Spinal cord (tissue), 10 donors: ENCODE measurements around the gene EID3. TPM values are rescaled to one million over a fixed set of nuclear protein-coding genes. Genes with fewer than 3 reads are reported as not detected.

Experiments
- DNase-seq, 6 donors: peaks; one replicate each; pipeline versions ENCODE4 v3.0.0 to v3.0.0-alpha.2; 2013 to 2015; ENCODE audit warnings: low spot score in 6 of 6, low read depth in 4 of 6
- H3K27ac ChIP-seq: one replicate; pipeline ENCODE4 v1.5.1; 2013; ENCODE audit warnings: low read depth, low read length, control low read depth
- H3K27me3 ChIP-seq: one replicate; pipeline ENCODE4 v1.6.1; 2013; ENCODE audit warnings: low read length; ENCODE audit not compliant: control insufficient read depth, insufficient read depth
- H3K36me3 ChIP-seq: one replicate; pipeline ENCODE4 v1.6.1; 2013; ENCODE audit warnings: low read length; ENCODE audit not compliant: control insufficient read depth, insufficient read depth
- H3K4me1 ChIP-seq: one replicate; pipeline ENCODE4 v1.6.1; 2013; ENCODE audit warnings: low read length; ENCODE audit not compliant: control insufficient read depth, insufficient read depth
- H3K4me3 ChIP-seq: one replicate; pipeline ENCODE4 v1.5.1; 2013; ENCODE audit warnings: low read depth, low read length, control low read depth
- H3K9me3 ChIP-seq: one replicate; pipeline ENCODE4 v1.6.1; 2013; ENCODE audit warnings: low read length; ENCODE audit not compliant: control insufficient read depth, insufficient read depth
- WGBS: methylation state at CpG from one replicate; pipeline ENCODE4 v1.1.5; 2013; ENCODE audit warnings: missing lambda C conversion rate; ENCODE audit not compliant: insufficient coverage; 5-methylcytosine and 5-hydroxymethylcytosine counted together
- polyA plus RNA-seq, 2 donors: library from polyadenylated mRNA; unstranded; fragments of 120-200 nt; gene quantifications; one replicate each; pipeline ENCODE4 v1.2.1, GENCODE V29; 2013; ENCODE audit not compliant: insufficient read length in 2 of 2
- total RNA-seq, 2 donors: library from RNA; depleted of rRNA in 1 of 2; stranded (reverse); fragments of 120-200 nt in 1 of 2; fragments of >200 nt in 1 of 2; gene quantifications; one replicate each; pipeline versions ENCODE4 v1.2.3 to v1.2.4, GENCODE V29; 2013 to 2014
- donor health status: healthy.

The EID3 gene
- total and polyA plus RNA-seq, 4 donors = 4.3 to 6.5 (median 5.0) TPM

DNA sequence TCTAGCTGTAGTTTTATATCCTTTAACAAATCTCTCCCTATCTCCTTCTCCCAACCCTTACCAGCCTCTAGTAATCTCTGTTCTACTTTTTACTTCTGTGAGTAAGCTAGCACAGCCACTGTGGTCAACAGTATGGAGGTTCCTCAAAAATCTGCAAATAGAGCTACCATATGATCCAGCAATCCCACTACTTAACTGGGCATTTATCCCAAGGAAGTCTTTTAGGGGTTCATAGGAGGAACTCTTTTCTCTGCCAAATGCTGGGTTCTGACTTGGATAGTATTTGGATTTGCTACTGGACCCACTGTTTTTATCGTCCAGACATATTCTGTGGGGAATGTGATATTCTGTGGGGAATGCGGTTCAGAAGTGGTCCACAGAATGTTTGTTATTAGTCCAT, 41.1 kb downstream of the EID3 start:
- no peak for DNase-seq
- WGBS = 100% methylated on average over 1 of the region's 2 CpGs
- Histone ChIP-seq H3K4me3 (no peak overlapping the region), H3K9me3 (no peaks in the 10 kb centered on the region), H3K4me1 (peaks cover 11% of the 10 kb centered on the region), H3K27ac (no peak overlapping the region), H3K27me3 (no peaks in the 10 kb centered on the region), H3K36me3 (peaks cover 12% of the 10 kb centered on the region)

DNA sequence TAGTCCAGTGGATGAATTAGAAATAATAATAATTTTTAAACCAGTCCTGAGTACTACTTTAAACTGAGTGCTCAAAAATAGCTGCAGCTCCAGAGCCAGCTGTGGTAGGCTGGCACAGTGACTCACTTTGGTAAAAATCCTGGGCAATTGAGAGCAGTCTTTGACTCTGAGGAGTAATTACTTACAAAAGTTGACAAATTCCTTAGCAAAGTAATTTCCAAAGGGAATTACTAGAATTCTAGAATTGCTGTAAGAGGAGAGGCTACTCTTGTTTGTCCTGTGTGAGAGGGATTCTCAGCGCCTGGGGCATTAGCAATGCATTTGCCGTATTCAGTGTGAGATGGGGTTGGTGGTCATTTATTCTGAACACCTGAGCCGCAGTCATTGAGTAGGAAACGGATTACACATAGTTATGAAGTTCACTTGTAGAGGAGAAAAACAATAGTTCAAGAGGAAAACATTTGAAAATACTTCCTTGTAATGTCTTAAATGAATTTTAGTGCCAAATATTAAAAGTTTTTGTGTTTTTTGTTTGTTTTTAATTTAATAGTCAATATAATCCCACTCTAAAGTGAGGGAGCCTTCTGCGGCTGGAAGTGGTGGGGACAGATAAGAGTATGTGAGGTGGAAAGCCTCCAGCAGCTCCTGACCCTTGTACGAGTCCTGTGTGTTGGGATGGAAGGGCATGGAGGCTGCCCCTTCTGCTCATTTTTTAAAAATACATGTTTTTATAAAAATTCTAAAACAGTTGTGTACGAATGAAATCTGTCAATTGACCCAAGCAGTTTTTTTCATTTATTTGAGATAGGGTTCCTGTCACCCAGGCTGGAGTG, 41.9 kb downstream of the EID3 start:
- Histone ChIP-seq H3K27me3 (no peaks in the 10 kb centered on the region), H3K27ac (no peak overlapping the region), H3K4me3 (no peak overlapping the region), H3K4me1 (peaks cover 11% of the 10 kb centered on the region), H3K36me3 (peaks cover 12% of the 10 kb centered on the region), H3K9me3 (no peaks in the 10 kb centered on the region)
- 93% methylated on average over 2 of the region's 7 CpGs for WGBS
- DNase-seq = no peak

DNA sequence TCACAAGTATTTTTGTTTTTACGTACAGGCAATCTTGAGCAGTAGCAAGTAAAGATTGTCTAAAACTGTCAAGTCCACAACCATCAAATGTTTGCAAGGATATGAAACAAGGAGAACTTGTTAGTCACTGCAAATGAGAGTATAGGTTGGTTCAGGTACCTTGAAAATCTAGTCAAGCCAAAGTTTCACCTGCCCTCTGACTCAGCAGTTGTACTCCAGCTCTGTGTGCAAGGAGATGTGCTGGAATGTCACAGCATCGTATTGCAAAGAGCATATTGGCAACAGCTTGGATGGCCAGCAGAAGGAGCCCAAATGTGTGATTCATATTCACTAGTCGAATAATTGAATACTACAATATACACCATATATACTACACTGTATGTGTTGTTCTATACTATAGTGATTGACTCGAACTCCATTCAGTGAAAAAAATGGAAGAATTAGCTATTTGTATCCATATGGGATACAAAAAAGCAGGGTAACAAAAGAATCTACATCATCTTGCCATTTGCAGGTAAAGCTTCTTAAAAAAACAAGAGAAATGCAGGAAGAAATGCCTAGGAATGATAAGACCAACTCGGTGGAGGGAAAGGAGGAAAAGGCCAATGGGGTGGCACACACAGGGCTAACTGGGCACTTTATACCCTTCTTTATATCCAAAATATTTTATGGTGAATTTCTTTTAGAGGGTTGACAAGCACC, 44.0 kb downstream of the EID3 start:
- H3K27me3 ChIP-seq = no peaks in the 10 kb centered on the region
- H3K36me3 ChIP-seq = peaks cover 10% of the 10 kb centered on the region
- no CpG with 5 or more reads among the region's 5 CpGs for WGBS
- H3K27ac ChIP-seq = no peak overlapping the region
- DNase-seq = no peak
- no peaks in the 10 kb centered on the region for H3K9me3 ChIP-seq
- H3K4me1 ChIP-seq = no peaks in the 10 kb centered on the region
- no peak overlapping the region for H3K4me3 ChIP-seq

DNA sequence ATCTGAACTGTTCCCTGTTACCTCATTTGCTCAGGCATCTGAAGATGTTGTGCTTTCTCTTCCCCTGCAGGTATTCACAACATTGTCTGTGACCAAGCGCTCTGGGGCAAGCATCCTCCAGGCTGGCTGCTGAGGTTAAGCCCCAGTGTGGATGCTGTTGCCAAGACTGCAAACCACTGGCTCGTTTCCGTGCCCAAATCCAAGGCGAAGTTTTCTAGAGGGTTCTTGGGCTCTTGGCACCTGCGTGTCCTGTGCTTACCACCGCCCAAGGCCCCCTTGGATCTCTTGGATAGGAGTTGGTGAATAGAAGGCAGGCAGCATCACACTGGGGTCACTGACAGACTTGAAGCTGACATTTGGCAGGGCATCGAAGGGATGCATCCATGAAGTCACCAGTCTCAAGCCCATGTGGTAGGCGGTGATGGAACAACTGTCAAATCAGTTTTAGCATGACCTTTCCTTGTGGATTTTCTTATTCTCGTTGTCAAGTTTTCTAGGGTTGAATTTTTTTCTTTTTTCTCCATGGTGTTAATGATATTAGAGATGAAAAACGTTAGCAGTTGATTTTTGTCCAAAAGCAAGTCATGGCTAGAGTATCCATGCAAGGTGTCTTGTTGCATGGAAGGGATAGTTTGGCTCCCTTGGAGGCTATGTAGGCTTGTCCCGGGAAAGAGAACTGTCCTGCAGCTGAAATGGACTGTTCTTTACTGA, 44.9 kb downstream of the EID3 start:
- H3K4me1 ChIP-seq = no peaks in the 10 kb centered on the region
- no peaks in the 10 kb centered on the region for H3K27me3 ChIP-seq
- no peaks in the 10 kb centered on the region for H3K9me3 ChIP-seq
- DNase-seq = no peak
- WGBS = 99% methylated on average over 9 of the region's 11 CpGs
- H3K4me3 ChIP-seq = no peak overlapping the region
- H3K36me3 ChIP-seq = peaks cover 4% of the 10 kb centered on the region
- H3K27ac ChIP-seq = no peak overlapping the region

DNA sequence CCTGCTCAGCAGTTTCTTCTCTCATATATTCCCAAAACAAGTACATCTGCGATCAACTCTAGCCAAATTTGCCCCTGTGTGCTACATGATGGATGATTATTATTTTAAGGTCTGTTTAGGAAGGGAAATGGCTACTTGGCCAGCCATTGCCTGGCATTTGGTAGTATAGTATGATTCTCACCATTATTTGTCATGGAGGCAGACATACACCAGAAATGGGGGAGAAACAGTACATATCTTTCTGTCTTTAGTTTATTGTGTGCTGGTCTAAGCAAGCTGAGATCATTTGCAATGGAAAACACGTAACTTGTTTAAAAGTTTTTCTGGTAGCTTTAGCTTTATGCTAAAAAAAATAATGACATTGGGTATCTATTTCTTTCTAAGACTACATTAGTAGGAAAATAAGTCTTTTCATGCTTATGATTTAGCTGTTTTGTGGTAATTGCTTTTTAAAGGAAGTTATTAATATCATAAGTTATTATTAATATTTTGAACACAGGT, 45.5 kb downstream of the EID3 start:
- H3K27me3 ChIP-seq = no peaks in the 10 kb centered on the region
- no peaks in the 10 kb centered on the region for H3K9me3 ChIP-seq
- peaks cover 4% of the 10 kb centered on the region for H3K36me3 ChIP-seq
- H3K4me1 ChIP-seq = no peaks in the 10 kb centered on the region
- no CpG with 5 or more reads among the region's 2 CpGs for WGBS
- H3K27ac ChIP-seq = no peak overlapping the region
- H3K4me3 ChIP-seq = no peak overlapping the region
- no peak for DNase-seq

DNA sequence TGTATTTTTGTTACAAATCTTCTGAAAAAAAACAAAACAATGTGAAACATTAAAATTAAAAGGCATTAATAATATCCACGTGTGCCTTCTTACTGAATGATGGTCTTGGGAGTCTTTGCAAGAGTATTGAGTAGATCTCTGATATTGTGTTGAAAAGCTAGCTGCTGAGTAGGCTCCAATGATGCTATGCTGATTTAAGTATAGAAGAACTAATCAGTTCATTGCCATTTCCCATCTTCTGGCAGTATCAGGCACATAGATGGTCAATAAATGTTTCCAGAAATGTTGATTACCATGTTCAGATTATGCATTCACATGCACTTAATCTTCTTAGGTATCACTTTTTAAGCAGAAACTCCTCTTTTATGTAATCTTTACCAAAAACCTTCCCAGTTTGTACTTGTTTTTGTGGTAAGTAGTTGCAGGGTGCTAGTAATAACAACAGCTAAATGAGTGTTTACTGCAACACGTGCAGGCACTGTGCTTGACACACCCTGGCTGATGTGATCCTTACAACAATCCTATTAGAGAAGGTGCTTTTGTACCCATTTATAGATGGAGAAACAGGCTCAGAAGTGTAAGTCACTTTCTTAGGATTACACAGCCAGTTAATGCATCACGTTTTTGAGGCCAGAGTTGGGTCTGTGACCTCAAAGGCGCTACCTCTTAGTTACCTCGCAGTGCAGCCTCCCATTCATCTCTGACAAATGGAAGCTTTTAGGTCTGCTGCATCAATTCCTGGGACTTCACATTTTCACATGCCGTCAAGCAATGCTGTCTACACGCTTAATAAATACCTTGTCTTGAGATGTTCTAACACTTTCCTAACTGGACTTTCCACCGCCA, 46.9 kb downstream of the EID3 start:
- 90% methylated on average over 6 of the region's 8 CpGs for WGBS
- no peaks in the 10 kb centered on the region for H3K4me1 ChIP-seq
- H3K4me3 ChIP-seq = no peak overlapping the region
- peaks cover 4% of the 10 kb centered on the region for H3K36me3 ChIP-seq
- H3K27me3 ChIP-seq = no peaks in the 10 kb centered on the region
- H3K27ac ChIP-seq = no peak overlapping the region
- H3K9me3 ChIP-seq = no peaks in the 10 kb centered on the region
- no peak for DNase-seq

DNA sequence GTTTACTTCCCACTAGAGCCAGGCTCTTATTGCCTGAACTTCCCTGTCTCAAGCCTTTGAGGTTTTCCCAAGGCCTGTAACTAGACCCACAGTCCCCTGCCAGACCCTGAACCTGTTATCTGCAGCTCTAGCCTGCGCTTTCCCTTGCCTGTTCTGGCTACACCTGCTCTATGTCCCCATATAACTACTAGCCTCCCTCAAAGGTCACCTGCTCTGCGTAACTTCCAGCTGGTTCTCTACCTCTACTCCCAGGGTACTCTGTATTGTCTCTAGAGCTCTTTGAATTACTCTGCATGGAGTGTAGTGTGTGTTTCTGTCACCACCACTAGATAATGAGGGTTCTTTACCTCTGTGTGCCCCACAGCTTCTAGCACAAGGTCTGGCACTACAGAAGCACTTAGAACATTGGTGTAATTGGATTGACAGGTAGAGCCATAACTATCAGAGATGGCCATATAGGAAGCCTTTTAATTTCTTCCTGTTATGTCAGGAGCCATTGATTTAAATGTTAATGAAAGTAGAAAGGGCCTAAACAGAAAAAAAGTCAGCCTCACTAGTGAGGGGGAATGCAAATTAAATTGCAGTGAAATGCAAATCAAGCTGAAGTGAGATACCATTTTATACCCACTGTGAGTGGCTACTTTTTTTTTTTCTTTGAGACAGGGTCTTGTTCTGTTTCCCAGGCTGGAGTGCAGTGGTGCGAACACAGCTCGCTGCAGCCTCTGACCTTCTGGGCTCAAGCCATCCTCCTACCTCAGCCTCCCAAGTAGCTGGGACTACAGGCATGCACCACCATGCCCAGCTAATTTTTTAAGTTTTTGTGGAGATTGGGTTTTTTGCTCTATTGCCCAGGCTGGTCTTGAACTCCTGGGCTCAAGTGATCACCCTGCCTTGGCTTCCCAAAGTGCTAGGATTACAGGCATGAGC, 47.8 kb downstream of the EID3 start:
- no peaks in the 10 kb centered on the region for H3K4me1 ChIP-seq
- 100% methylated on average over 1 of the region's 4 CpGs for WGBS
- DNase-seq = no peak

DNA sequence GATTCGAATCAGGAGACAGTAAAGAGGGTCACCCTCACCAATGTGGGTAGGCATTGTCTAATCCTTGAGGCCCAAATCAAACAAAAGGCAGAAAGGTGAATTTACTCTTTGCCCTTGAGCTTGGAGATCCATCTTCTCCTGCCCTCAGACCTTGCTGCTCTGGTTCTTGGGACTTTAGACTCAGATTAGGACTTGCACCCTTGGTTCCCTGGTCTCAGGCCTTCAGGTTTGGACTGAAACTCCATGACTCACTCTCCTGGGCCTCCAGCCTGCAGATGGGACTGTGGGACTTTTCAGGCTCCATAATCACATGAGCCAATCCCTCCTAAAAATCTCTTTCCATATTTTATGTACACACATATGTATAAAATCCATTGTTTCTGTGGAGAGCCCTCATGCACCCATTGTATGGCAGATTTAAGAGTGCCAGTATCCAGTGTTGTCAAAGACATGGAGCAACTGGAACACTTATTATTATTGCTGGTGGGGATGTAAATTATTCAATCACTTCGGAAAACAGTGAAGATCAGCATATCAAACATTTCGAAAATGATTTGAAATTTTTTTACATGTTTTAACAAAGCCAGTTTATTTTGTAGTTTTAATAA, 48.7 kb downstream of the EID3 start:
- no peak for DNase-seq
- no peaks in the 10 kb centered on the region for H3K27me3 ChIP-seq
- no peaks in the 10 kb centered on the region for H3K4me1 ChIP-seq
- 100% methylated on average over 1 of the region's 3 CpGs for whole genome bisulfite sequencing
- no peak overlapping the region for H3K4me3 ChIP-seq
- H3K27ac ChIP-seq = no peak overlapping the region
- H3K9me3 ChIP-seq = no peaks in the 10 kb centered on the region
- peaks cover 4% of the 10 kb centered on the region for H3K36me3 ChIP-seq

More for the DNA sequence above, 47.8 kb downstream of the EID3 start:
- Histone ChIP-seq H3K9me3 (no peaks in the 10 kb centered on the region), H3K4me3 (no peak overlapping the region), H3K27ac (no peak overlapping the region), H3K27me3 (no peaks in the 10 kb centered on the region), H3K36me3 (peaks cover 4% of the 10 kb centered on the region)
